Activated T-cell treated with anti-CD3 and anti-CD28 coated beads, Interleukin-2, amount 50 U/mL, for 1 hour (primary cell): ENCODE measurements around the gene ZNF581.

Source experiments
- DNase-seq: peaks from one replicate; pipeline ENCODE4 v3.0.0-alpha.2; 2020

ZNF581 gene

GRCh38 chr19:55611983-55612645, 31.3 kb upstream of the ZNF581 start:
- no peak for DNase-seq

- no peak for DNase-seq
Measured at GRCh38 chr19:55613396-55613795, 30.1 kb upstream of the ZNF581 start.

DNA sequence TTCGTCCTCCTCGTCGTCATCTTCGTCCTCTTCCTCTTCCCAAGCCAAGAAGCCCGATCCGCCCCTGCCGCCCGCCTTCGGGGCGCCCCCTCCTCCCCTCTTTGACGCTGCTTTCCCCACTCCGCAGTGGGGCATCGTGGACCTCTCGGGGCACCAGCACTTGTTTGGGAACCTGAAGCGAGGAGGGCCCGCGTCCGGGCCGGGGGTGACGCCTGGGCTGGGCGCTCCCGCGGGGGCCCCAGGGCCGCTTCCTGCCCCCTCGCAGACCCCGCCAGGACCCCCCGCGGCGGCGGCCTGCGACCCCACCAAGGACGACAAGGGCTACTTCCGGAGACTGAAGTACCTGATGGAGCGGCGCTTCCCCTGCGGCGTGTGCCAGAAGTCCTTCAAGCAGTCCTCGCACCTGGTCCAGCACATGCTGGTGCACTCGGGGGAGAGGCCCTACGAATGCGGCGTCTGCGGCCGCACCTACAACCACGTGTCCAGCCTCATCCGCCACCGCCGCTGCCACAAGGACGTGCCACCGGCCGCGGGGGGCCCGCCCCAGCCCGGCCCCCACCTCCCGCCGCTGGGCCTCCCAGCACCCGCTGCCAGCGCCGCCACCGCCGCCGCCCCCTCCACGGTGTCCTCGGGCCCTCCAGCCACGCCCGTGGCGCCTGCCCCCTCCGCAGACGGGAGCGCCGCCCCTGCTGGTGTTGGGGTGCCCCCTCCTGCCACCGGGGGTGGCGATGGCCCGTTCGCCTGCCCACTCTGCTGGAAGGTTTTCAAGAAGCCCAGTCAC, 29.3 kb upstream of the ZNF581 start:
- DNase-seq: no peak

DNA sequence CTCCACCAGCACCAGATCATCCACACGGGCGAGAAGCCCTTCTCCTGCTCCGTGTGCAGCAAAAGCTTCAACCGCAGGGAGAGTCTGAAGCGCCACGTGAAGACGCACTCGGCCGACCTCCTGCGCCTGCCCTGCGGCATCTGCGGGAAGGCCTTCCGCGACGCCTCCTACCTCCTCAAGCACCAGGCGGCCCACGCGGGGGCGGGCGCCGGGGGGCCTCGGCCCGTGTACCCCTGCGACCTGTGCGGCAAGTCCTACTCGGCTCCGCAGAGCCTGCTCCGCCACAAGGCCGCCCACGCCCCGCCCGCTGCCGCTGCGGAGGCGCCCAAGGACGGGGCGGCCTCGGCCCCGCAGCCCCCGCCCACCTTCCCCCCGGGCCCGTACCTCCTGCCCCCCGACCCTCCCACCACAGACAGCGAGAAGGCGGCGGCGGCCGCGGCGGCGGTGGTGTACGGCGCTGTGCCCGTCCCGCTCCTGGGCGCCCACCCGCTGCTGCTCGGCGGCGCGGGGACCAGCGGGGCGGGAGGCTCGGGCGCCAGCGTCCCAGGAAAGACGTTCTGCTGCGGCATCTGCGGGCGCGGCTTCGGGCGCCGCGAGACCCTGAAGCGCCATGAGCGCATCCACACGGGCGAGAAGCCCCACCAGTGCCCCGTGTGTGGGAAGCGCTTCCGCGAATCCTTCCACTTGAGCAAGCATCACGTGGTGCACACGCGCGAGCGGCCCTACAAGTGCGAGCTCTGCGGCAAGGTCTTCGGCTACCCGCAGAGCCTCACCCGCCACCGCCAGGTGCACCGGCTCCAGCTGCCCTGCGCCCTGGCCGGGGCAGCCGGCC, 28.5 kb upstream of the ZNF581 start:
- no peak for DNase-seq

DNA sequence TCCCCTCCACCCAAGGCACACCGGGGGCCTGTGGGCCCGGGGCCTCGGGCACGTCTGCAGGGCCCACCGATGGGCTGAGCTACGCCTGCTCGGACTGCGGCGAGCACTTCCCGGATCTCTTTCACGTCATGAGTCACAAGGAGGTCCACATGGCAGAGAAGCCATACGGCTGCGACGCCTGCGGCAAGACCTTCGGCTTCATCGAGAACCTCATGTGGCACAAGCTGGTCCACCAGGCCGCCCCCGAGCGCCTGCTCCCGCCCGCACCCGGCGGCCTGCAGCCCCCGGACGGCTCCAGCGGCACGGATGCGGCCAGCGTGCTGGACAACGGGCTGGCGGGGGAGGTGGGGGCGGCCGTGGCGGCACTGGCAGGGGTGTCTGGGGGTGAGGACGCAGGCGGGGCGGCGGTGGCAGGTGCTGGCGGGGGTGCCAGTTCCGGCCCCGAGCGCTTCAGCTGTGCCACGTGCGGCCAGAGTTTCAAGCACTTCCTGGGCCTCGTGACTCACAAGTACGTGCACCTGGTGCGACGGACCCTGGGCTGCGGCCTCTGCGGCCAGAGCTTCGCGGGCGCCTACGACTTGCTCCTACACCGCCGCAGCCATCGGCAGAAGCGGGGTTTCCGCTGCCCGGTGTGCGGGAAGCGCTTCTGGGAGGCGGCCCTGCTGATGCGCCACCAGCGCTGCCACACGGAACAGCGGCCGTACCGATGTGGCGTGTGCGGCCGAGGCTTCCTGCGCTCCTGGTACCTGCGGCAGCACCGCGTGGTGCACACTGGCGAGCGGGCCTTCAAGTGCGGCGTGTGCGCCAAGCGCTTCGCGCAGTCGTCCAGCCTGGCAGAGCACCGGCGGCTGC, 27.7 kb upstream of the ZNF581 start:
- no peak for DNase-seq

GRCh38 chr19:55616395-55616875, 27.0 kb upstream of the ZNF581 start:
- DNase-seq: no peak

GRCh38 chr19:55617426-55617825, 26.0 kb upstream of the ZNF581 start:
- DNase-seq: no peak

DNA sequence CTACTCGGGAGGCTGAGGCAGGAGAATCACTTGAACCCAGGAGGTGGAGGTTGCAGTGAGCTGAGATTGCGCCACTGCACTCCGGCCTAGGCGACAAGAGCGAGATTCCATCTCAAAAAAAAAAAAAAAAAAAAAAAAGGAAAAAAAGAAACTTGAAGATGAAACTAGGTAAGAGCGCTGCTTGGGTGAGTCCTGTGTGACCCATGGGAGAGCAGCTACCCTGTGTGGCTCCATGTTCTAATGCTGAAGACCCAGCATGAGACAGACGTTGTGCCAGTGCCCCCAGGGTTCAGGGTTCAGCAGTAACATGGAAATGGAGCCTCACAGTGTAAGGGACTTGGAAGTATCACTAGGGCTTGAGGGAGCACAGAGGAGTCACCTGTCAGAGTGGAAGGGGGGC, 25.0 kb upstream of the ZNF581 start:
- no peak for DNase-seq

GRCh38 chr19:55619286-55619685, 24.2 kb upstream of the ZNF581 start:
- DNase-seq: no peak

DNA sequence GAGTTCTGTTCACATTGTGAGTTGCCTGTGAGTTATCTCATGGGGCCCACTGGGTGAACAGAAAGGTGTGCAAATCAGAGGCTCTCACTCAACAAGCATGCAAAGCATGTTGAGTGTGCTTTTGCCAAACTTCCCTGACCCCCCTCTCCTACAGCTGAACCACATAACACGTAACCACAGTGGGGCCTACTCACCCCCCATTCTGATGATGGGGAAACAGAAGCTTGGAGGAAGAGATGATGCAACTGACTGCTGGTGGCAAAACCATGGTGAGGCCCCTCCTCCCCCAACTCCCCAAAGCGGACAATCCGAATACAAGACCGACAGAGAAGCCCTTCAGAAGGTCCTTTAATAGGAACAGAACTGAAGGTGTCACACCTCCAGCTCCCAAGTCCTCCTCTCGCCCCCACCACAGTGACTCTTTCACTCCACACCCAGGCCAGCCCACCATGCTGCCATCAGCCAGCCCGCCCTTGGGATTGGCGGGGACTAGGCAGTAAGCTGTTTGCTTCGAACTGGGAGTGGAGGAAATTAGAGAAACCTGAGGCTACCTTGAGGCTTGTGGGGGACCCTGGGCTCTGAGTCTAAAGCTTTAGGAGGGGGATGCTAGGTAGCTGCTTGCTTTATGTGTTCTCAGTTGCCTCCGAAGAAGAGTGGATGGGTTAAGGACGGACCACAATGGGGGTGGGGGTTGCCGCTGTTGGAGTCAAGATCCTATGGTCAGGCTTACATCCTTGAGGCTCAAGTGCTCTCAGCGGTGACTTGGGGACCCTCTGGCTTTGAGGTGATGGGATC, 22.8 kb upstream of the ZNF581 start:
- DNase-seq: peak; percentile 41

DNA sequence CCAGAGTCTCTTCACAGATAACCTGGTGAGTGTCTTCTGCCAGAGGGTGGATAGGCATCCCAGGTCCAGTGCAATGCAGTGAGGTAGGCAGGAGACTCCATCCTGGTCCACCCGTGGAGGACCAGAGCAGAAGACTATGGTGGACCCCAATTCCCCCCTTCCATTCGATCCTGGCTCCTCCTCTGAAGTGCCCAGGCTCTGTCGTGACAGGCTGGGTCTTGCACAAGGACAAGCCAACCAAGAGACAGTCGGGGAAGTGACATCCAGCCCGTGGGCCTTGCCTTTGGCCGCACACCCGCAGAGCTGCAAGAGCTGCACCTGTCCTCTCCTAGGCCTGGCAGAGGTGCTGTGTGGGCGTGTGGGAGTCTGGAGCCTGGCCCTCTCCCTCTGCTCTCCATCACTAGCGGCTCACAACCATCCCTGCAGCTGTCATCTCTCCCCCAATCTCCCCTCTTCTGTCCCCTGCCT, 22.2 kb upstream of the ZNF581 start:
- DNase-seq: no peak

GRCh38 chr19:55621673-55622231, 21.7 kb upstream of the ZNF581 start:
- no peak for DNase-seq

DNA sequence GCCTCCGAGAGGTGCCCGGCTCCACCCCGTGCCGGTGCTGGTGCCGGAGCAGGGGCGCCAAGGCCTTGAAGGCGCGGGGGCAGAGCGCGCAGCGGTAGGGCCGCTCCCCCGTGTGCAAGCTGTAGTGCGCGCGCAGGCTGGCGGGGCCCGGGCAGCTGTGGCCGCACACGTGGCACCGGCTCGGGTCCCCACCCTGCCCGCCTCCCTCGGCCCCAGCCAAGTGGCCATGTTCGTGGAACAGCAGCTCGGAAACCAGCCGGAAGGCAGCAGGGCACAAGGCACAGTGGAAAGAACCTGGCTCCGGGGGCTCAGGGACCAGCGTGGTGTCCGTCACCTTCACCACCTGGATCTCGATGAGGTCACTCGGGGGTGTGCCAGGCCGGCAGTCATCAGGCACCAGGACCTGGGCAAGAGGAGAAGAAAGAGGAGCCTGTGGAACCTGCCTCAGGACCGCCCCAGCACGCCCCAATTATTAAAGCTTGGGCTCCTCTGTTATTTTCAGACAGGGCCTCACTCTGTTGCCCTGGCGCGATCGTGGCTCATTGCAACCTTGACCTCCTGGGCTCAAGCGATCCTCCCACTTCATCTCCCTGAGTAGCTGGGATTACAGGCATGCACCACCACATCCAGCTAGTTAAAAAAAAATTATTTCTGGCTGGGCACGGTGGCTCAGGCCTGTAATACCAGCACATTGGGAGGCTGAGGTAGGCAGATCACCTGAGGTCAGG, 21.0 kb upstream of the ZNF581 start:
- no peak for DNase-seq

DNA sequence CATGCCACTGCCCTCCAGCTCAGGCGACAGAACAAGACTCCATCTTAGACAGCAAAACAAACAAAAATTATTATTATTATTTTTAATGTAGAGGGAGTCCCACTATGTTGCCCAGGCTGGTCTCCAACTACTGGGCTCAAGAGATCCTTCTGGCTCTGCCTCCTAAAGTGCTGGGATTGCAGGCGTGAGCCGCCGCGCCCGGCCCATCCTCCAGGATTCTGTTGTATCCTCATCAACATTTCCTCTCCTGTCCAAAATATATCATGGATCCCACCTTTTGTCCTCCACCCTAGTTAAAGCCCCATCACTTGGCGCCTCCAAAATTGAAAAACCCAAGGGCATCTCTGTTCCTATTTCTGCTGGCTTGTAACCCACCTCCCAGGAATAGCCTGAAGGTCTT, 20.3 kb upstream of the ZNF581 start:
- no peak for DNase-seq

GRCh38 chr19:55623561-55623960, 19.9 kb upstream of the ZNF581 start:
- DNase-seq: no peak

DNA sequence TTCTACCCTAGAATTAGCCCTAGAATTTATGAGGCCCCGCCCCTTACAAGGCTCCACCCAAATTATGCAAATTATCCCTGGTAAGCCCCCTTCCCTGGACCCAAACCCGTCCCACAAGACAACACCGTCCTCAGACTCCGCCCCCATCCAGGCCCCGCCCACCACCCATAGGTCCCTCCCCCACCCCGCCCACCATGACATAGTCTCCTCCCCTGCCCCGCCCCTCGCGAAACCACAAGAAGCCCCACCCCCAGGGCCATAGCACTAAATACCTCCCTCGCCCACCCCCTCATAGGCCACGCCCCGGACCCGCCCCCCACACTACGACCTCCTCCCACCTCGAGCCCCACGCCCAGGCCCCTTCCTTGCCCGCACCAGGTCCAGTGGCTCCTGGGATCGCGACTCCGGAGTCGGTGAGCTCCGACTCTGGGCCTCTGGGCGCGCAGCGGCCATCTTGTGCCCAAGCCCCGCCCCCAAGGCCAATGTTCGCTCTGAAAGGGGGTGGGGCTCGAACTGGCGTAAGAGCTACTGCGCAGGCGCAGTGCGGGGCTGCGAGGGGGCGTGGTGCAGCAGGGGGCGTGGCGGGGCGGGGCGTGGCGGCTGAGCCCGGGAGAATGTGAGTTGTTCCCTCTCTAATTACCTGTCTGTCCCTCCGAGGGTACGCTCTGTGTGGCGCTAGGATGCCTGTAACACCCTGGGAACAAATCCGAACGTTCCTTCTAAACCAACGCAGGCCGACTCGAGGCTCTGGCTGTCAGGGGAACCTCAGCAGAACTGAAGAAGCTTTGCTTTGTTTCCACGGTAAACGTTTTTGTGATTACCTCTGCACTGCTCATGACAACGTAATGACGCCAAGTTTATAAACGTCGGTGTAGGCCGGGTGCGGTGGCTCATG, 19.1 kb upstream of the ZNF581 start, which contains the start of gene ZNF784:
Gene ZNF784, minus strand, starts transcription at position 458 of the 895 bp plus-strand sequence. Its CDS starts 5 bp downstream, at position 453.
- DNase-seq: peak; percentile 93

GRCh38 chr19:55625004-55625326, 18.5 kb upstream of the ZNF581 start:
- no peak for DNase-seq

- peak; percentile 41 for DNase-seq
Measured at GRCh38 chr19:55626350-55626749, 17.1 kb upstream of the ZNF581 start.

- DNase-seq: peak; percentile 65
Measured at GRCh38 chr19:55632463-55632834, 11.0 kb upstream of the ZNF581 start.
